Neural crest cell (in vitro differentiated cells): ENCODE measurements around the gene AGPAT1. TPM values are rescaled to one million over a fixed set of nuclear protein-coding genes. Genes with fewer than 3 reads are reported as not detected.
"Not testable (repeated sequence)": the region's sequence is repeated elsewhere in the genome, so short reads cannot be mapped to it uniquely, and the experiment has no call there.

ENCODE experiments used
- DNase-seq: peaks from one replicate; pipeline ENCODE4 v3.0.0; 2021; ENCODE audit warnings: low read depth, mixed read lengths, low spot score
- H3K27ac Mint-ChIP-seq: one replicate; pipeline ENCODE4 v1.8.0; 2021; ENCODE audit warnings: mild to moderate bottlenecking, mixed read lengths; ENCODE audit not compliant: unreplicated experiment
- H3K27me3 Mint-ChIP-seq: 2 replicates; pipeline ENCODE4 v1.8.0; 2021; ENCODE audit warnings: low read depth, mild to moderate bottlenecking, mixed read lengths
- H3K36me3 Mint-ChIP-seq: 2 replicates; pipeline ENCODE4 v1.8.0; 2021; ENCODE audit warnings: low read depth, mild to moderate bottlenecking, mixed read lengths
- H3K4me1 Mint-ChIP-seq: 2 replicates; pipeline ENCODE4 v1.8.0; 2021; ENCODE audit warnings: mixed read lengths
- H3K4me3 Mint-ChIP-seq: one replicate; pipeline ENCODE4 v1.8.0; 2021; ENCODE audit warnings: mild to moderate bottlenecking, mixed read lengths
- H3K9me3 Mint-ChIP-seq: 2 replicates; pipeline ENCODE4 v1.8.0; 2021; ENCODE audit warnings: mixed read lengths
- total RNA-seq: library from RNA; stranded (reverse); gene quantifications from 2 replicates; pipeline ENCODE4 v1.2.1, GENCODE V29; 2021
- TF ChIP-seq, protein P1 (sequence below): fragments of 200-600 bp; sonication (generic); conservative IDR thresholded peaks from 2 replicates; pipeline ENCODE4 v1.5.0; 2021; ENCODE audit warnings: antibody characterized with exemption, mild to moderate bottlenecking

AGPAT1 gene
- total RNA-seq, 1 donor from 2014 or later = 88.9 TPM

DNA sequence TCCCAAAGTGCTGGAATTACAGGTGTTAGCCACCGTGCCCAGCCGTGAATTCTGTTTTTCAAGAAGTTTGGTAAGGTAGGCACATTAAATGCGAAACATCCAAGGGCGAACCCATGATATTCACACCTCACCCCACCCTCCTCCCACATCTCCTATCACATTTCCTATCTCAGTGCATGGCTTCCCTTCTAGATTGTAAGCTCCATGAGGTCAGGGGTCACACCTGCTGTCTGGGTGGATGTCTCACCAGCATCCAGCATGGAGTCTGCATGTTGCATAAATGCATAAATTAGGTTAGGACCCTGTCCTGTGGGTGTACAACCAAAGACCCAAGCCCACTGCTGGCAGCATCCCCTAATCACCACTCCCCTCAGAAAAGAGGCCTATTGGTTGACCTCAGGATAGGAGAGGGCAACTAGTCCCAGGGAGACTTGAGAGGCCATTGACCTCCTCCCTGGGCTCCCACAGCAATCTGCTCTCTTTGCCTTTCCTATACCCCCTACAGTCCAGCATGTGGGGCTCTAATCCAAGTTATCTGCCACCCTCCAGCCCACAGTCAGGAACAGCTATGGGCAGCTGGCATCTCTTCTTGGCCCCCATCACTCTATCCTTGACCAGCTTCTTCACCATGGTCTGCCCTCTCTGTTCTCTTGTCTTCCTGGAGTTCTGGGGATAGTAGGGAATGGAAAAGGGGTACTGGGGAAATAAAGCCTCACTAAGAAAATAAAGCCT lies 28.3 kb downstream of the AGPAT1 start:
- TF ChIP-seq, protein P1, sequence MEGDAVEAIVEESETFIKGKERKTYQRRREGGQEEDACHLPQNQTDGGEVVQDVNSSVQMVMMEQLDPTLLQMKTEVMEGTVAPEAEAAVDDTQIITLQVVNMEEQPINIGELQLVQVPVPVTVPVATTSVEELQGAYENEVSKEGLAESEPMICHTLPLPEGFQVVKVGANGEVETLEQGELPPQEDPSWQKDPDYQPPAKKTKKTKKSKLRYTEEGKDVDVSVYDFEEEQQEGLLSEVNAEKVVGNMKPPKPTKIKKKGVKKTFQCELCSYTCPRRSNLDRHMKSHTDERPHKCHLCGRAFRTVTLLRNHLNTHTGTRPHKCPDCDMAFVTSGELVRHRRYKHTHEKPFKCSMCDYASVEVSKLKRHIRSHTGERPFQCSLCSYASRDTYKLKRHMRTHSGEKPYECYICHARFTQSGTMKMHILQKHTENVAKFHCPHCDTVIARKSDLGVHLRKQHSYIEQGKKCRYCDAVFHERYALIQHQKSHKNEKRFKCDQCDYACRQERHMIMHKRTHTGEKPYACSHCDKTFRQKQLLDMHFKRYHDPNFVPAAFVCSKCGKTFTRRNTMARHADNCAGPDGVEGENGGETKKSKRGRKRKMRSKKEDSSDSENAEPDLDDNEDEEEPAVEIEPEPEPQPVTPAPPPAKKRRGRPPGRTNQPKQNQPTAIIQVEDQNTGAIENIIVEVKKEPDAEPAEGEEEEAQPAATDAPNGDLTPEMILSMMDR = no peak
- no peak overlapping the region for H3K4me3 Mint-ChIP-seq
- no peaks in the 10 kb centered on the region for H3K27me3 Mint-ChIP-seq
- H3K4me1 Mint-ChIP-seq = peaks cover 29% of the 10 kb centered on the region
- DNase-seq = no peak
- no peaks in the 10 kb centered on the region for H3K9me3 Mint-ChIP-seq
- peak overlapping the region; percentile 31 for H3K27ac Mint-ChIP-seq
- H3K36me3 Mint-ChIP-seq = peaks cover 3% of the 10 kb centered on the region

DNA sequence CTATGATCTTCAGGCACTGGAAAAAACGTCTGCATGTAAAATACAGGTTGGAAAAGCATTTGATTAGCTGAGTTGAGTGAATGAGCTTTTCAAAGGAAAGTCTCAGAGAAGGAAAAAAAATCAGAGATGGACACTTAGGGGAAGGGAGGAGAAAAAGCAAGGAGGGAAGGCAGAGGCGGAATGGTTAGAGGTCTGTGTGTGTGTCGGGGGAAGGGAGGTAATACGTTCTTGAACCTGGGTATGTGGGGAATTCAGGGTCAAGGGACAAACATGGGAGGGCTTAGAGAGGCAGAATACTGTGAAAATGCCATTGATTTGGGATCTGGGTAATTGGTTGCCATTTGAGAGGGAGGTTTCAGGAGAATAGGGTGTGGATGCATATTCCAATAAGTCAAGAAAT lies 29.2 kb downstream of the AGPAT1 start:
- DNase-seq = no peak
- Mint-ChIP-seq H3K36me3 (peaks cover 3% of the 10 kb centered on the region), H3K4me3 (no peak overlapping the region), H3K27me3 (no peaks in the 10 kb centered on the region), H3K27ac (no peak overlapping the region), H3K4me1 (peaks cover 21% of the 10 kb centered on the region), H3K9me3 (no peaks in the 10 kb centered on the region)
- TF ChIP-seq, protein P1 = no peak

DNA sequence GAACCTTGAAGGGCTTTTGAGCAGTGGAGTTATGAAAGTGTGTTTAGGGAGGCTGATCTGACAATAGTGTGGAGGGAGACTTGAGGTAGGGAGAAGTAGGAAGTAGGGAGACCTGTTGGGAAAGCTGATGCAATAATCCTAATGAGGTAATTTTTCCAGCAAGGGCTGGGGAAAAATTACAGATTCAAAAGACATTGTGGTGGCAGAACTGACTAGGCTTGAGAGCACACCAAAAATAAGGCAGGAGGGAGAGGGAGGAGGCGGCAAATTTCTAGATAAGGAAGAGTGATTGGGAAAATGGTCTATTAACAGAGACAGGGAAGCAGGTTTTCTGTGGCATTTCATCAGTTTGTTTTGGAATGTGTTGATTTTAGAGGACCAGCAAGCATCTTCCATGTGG lies 29.6 kb downstream of the AGPAT1 start:
- H3K4me3 Mint-ChIP-seq = no peak overlapping the region
- H3K27me3 Mint-ChIP-seq = no peaks in the 10 kb centered on the region
- no peak for DNase-seq
- H3K27ac Mint-ChIP-seq = no peak overlapping the region
- no peaks in the 10 kb centered on the region for H3K9me3 Mint-ChIP-seq
- TF ChIP-seq, protein P1 = no peak
- peaks cover 3% of the 10 kb centered on the region for H3K36me3 Mint-ChIP-seq
- peaks cover 19% of the 10 kb centered on the region for H3K4me1 Mint-ChIP-seq

DNA sequence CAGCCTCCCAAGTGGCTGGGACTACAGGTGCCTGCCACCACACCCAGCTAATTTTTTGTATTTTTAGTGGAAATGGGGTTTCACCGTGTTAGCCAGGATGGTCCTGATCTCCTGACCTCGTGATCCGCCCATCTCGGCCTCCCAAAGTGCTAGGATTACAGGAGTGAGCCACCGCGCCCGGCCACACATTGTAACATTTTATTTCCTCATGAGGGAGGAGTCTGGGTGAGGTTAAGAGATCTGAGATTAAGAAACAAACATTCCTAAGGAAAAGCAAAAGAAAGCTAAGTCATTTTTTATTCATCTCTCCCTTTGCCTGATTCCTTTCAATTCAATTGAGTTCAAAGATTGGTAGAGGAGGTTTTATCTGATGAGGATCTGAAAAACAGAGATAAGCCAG lies 31.6 kb downstream of the AGPAT1 start:
- not testable (repeated sequence) for H3K27me3 Mint-ChIP-seq, H3K4me3 Mint-ChIP-seq, H3K27ac Mint-ChIP-seq, H3K9me3 Mint-ChIP-seq, H3K36me3 Mint-ChIP-seq, DNase-seq
- peaks cover 14% of the 10 kb centered on the region for H3K4me1 Mint-ChIP-seq

DNA sequence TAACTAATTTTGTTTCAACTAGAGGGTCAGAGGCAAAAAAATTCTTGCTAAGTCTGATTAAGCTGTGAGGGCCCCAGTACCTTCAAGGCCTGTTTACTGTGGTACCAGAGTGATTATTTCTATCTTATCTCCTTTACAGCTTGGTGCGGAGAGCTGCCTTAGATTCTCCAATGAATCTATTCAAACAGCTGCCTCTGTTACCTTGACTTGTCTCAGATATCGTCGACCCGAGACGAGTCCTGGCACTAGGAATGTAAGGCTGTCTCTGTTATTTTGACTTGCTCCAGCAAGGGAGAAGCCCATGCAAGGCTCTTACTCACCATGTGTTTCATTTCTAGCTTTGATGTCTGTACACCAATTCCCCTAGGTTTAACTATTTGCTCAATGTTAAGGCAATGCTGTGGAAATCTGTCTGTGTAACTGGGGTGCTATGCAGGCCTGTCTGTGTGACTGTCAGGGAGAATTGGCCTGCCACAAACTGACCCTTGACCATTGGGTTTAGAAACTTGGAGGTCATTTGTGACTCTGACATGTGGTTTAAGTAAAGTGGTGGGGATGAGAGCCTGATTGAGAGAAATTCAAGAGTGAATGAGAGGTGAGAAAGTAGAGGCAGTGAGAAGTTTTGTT lies 35.4 kb downstream of the AGPAT1 start:
- H3K27ac Mint-ChIP-seq = no peak overlapping the region
- no peaks in the 10 kb centered on the region for H3K9me3 Mint-ChIP-seq
- no peaks in the 10 kb centered on the region for H3K4me1 Mint-ChIP-seq
- H3K27me3 Mint-ChIP-seq = peaks cover under 1% of the 10 kb centered on the region
- no peak for DNase-seq
- H3K36me3 Mint-ChIP-seq = no peaks in the 10 kb centered on the region
- TF ChIP-seq, protein P1 = no peak
- H3K4me3 Mint-ChIP-seq = no peak overlapping the region

DNA sequence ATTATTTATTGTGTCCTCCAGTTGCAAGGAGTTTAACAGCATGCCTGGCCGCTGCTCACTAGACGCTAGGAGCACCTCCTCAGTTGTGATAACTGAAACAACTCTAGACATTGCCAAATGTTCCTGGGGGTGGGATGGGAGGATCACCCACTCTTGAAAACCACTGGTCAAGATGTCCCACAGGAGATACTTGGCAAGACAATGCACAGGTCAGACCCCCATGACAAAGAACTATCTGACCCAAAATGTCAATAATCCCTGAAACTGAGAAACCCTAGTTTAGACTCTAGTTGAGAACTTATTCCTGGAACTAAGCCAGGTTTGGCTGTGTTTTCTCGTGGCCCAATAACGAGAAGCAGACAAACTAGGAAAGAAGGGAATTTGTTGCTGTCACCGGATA lies 36.3 kb downstream of the AGPAT1 start:
- no peak overlapping the region for H3K4me3 Mint-ChIP-seq
- TF ChIP-seq, protein P1 = no peak
- DNase-seq = no peak
- no peaks in the 10 kb centered on the region for H3K4me1 Mint-ChIP-seq
- peaks cover 4% of the 10 kb centered on the region for H3K27me3 Mint-ChIP-seq
- no peaks in the 10 kb centered on the region for H3K36me3 Mint-ChIP-seq
- no peak overlapping the region for H3K27ac Mint-ChIP-seq
- H3K9me3 Mint-ChIP-seq = no peaks in the 10 kb centered on the region
